ENCODE data around the gene GCK.

DNA sequence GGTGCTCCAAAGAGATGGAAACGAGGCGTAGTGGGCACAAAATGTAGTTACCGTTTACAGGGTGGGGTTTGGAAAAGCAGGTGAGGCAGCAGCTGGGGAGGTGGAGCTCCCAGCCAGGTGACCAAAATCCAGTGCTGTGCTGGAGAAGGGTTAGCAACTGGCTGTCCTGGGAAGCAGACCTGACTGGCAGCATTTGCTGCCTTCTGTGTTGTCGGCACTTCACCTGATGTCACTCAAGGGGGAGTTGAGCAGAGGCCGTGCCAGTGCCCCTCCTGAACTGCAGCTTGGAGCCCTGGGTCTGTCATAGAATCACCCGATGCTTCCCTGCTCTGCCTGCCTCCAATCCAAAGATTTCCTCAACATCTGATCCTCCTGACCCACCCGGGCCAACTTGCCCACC is 12.8 kb downstream of the GCK start:
- TF ChIP-seq YY1 (IDR thresholded peaks at IDR 0.05) (no peak), CTCF (IDR thresholded peaks at IDR 0.05; ENCODE audit: low read depth, low read length, missing input control) (no peak), SP1 (IDR thresholded peaks at IDR 0.05) (no peak), REST (IDR thresholded peaks at IDR 0.05) (no peak), RXRA (IDR thresholded peaks at IDR 0.05) (no peak), GABPA (IDR thresholded peaks at IDR 0.05 in 1 of 2, conservative IDR thresholded peaks at IDR 0.05 in 1 of 2) (no peak), EGR1 (IDR thresholded peaks at IDR 0.05; ENCODE audit: low read depth in 2 of 2) (no peak), FOXA1 (IDR thresholded peaks at IDR 0.05) (no peak), RAD21 (IDR thresholded peaks at IDR 0.05) (no peak), TAF1 (conservative IDR thresholded peaks at IDR 0.05) (no peak)
- TF ChIP-seq, protein P1, sequence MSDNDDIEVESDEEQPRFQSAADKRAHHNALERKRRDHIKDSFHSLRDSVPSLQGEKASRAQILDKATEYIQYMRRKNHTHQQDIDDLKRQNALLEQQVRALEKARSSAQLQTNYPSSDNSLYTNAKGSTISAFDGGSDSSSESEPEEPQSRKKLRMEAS (IDR thresholded peaks at IDR 0.05), result no peak
